RWPE2 (cell line): ENCODE results near the gene RABGEF1.
"Not testable (repeated sequence)": the region's sequence is repeated elsewhere in the genome, so short reads cannot be mapped to it uniquely, and the experiment has no call there.

Experiments
- ATAC-seq: fragments of 200-7000 bp; cut with Tn5 transposase; 3 replicates; pipeline ENCODE4 v1.9.1; 2021; ENCODE audit warnings: low read depth
- DNase-seq: peaks from one replicate; pipeline ENCODE4 v3.0.0-alpha.2; 2020; ENCODE audit warnings: low spot score
- H3K27ac ChIP-seq: fragments of 450-650 bp; 2 replicates; pipeline ENCODE4 v1.5.1; 2017; ENCODE audit warnings: mild to moderate bottlenecking; ENCODE audit not compliant: poor library complexity, severe bottlenecking
- H3K27me3 ChIP-seq: fragments of 250-450 bp; sonication (Bioruptor Pico); 2 replicates; pipeline ENCODE4 v1.5.1; 2021; ENCODE audit warnings: mild to moderate bottlenecking, moderate library complexity; ENCODE audit not compliant: insufficient read depth, poor library complexity, severe bottlenecking
- H3K36me3 ChIP-seq: fragments of 250-450 bp; sonication (Bioruptor Pico); 2 replicates; pipeline ENCODE4 v1.5.1; 2020; ENCODE audit warnings: low read depth, mild to moderate bottlenecking, moderate library complexity
- H3K4me1 ChIP-seq: fragments of 250-450 bp; sonication (Bioruptor Pico); 2 replicates; pipeline ENCODE4 v1.5.1; 2021; ENCODE audit warnings: mild to moderate bottlenecking, moderate library complexity; ENCODE audit not compliant: insufficient read depth, poor library complexity, severe bottlenecking
- H3K4me3 ChIP-seq: fragments of 250-450 bp; sonication (Bioruptor Pico); 2 replicates; pipeline ENCODE4 v1.5.1; 2021; ENCODE audit warnings: mild to moderate bottlenecking, moderate library complexity; ENCODE audit not compliant: severe bottlenecking
- H3K9me3 ChIP-seq: fragments of 250-450 bp; sonication (Bioruptor Pico); 2 replicates; pipeline ENCODE4 v1.5.1; 2021; ENCODE audit warnings: mild to moderate bottlenecking, moderate library complexity; ENCODE audit not compliant: severe bottlenecking
- TF ChIP-seq, protein P1 (sequence below): fragments of 450-650 bp; IDR thresholded peaks from one replicate; pipeline ENCODE4 v1.5.1; 2017; ENCODE audit warnings: mild to moderate bottlenecking, moderate library complexity; ENCODE audit not compliant: poor library complexity, severe bottlenecking

Gene RABGEF1

DNA sequence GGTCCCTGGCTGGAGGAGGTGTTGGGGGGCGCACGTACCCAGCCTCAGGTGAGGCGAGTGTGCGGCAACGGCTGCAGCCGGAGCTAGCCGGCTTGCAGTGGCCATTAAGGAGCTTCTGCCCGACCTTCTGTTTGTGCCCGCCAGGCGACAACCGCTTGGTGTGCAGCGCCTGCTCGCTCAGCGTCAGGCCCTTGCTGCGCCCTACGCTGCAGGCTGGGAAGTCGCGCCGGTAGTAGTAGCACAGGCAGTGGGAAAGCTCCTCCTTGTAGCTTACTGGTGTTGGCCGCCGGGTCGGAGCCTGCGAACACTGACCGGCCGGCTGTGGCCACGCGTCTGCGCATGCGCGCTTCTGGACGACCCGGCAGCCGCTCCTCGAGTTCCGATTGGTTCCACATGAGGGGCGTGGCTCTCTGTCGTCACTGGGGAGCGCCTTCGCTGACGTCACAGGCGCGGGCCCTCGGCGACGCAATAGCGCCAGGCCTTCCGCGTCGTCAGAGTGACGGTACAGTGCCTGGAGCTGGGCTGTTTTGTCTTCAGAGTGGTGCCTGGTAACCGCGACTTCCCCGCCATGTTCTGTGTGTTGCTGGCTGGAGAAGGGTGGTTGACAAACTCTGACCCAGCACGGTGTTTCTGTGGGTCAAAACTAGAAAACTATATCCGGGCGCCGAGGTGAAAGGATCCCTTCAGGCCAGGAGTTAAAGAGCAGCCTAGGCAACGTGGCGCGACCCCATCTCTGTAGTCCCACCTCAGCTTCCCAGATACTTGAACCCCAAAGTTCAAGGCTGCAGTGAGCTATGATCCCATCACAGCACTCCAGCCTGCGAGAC is 104.2 kb downstream of the RABGEF1 start:
- no peaks in the 10 kb centered on the region for H3K9me3 ChIP-seq
- H3K27me3 ChIP-seq, result no peaks in the 10 kb centered on the region
- peaks cover 12% of the 10 kb centered on the region for H3K4me1 ChIP-seq
- peak overlapping the region; percentile 29 for H3K27ac ChIP-seq
- ATAC-seq (peak; percentile 87), DNase-seq (peak; percentile 94)
- no peaks in the 10 kb centered on the region for H3K36me3 ChIP-seq
- TF ChIP-seq, protein P1, sequence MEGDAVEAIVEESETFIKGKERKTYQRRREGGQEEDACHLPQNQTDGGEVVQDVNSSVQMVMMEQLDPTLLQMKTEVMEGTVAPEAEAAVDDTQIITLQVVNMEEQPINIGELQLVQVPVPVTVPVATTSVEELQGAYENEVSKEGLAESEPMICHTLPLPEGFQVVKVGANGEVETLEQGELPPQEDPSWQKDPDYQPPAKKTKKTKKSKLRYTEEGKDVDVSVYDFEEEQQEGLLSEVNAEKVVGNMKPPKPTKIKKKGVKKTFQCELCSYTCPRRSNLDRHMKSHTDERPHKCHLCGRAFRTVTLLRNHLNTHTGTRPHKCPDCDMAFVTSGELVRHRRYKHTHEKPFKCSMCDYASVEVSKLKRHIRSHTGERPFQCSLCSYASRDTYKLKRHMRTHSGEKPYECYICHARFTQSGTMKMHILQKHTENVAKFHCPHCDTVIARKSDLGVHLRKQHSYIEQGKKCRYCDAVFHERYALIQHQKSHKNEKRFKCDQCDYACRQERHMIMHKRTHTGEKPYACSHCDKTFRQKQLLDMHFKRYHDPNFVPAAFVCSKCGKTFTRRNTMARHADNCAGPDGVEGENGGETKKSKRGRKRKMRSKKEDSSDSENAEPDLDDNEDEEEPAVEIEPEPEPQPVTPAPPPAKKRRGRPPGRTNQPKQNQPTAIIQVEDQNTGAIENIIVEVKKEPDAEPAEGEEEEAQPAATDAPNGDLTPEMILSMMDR, result no peak
- peak overlapping the region; percentile 50 for H3K4me3 ChIP-seq

DNA sequence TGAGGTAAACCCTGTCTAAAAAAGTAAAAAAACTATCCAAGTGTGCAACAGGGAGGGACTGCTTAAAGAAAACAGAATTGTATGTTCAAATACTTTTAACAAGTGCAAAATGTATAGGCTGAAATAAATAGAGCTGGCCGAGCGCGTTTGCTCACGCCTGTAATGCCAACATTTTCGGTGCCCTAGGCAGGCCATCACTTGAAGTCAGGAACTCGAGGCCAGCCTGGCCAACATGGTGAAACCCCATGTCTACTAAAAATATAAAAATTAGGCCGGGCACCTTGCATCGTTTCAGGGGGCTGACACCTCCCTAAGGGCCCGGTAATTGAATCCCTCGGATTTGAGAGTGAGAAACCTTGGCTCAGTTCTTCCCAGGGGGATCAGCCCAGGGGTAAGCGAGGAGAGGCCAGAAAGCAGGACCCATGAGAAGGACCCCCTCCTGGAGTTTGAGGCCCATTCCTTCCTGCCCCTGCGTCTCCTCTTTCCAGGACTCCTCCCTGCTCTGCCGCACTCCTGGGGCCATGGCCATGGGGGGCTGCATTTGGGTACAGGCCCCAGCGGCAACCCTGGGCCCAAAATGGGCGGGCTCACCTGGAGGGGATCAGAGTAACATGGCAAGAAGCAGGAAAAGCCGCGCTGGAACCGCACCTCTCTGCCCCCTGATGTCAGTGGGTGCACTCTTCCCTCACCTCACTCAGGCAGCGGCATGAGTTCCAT is 105.0 kb downstream of the RABGEF1 start:
- H3K9me3 ChIP-seq, result no peaks in the 10 kb centered on the region
- TF ChIP-seq, protein P1, result no peak
- DNase-seq, result no peak

DNA sequence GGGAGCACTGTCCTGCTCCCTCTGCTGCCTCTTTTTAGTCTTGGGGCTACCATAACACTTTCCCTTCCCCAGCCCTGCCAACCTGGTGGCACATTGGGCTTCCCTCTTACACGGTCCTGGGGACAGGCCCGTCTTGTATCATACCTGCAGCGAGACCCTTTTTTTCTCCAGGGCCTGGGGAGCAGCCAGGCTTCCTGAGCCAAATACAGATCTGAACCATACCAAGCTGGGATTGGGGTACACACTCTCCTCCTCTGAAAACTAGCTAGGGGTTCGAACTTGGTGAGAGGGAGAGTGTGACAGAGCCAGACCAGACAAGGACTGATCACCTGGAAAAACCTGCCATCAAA is 105.5 kb downstream of the RABGEF1 start:
- not testable (repeated sequence) for DNase-seq, H3K36me3 ChIP-seq, H3K27me3 ChIP-seq, H3K27ac ChIP-seq, H3K9me3 ChIP-seq, ATAC-seq, H3K4me3 ChIP-seq
- H3K4me1 ChIP-seq, result peaks cover 12% of the 10 kb centered on the region

More for the DNA sequence above, 105.0 kb downstream of the RABGEF1 start:
- Histone ChIP-seq H3K4me3 (peak overlapping the region; percentile 50), H3K27ac (peak overlapping the region; percentile 29), H3K36me3 (no peaks in the 10 kb centered on the region), H3K4me1 (peaks cover 12% of the 10 kb centered on the region), H3K27me3 (no peaks in the 10 kb centered on the region)
- ATAC-seq, result no peak

DNA sequence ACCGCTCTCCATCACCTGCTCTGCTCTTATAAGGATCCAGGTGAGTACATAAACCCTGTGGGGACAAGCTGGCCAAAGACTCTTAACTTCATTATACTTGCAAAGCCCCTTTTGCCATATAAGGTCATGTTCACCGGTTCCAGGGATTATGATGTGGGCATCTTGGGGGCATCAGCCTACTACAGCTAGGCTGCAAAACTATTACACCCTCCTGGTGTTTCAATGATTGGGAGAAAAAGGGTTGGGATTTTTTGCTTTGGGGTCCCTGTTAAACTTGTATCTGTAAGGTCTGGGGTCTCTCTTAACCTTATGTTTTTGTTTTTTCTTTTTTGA is 107.0 kb downstream of the RABGEF1 start:
- peaks cover 12% of the 10 kb centered on the region for H3K4me1 ChIP-seq
- not testable (repeated sequence) for H3K4me3 ChIP-seq, DNase-seq, H3K9me3 ChIP-seq, H3K27me3 ChIP-seq, ATAC-seq, H3K36me3 ChIP-seq
- peak overlapping the region; percentile 46 for H3K27ac ChIP-seq

DNA sequence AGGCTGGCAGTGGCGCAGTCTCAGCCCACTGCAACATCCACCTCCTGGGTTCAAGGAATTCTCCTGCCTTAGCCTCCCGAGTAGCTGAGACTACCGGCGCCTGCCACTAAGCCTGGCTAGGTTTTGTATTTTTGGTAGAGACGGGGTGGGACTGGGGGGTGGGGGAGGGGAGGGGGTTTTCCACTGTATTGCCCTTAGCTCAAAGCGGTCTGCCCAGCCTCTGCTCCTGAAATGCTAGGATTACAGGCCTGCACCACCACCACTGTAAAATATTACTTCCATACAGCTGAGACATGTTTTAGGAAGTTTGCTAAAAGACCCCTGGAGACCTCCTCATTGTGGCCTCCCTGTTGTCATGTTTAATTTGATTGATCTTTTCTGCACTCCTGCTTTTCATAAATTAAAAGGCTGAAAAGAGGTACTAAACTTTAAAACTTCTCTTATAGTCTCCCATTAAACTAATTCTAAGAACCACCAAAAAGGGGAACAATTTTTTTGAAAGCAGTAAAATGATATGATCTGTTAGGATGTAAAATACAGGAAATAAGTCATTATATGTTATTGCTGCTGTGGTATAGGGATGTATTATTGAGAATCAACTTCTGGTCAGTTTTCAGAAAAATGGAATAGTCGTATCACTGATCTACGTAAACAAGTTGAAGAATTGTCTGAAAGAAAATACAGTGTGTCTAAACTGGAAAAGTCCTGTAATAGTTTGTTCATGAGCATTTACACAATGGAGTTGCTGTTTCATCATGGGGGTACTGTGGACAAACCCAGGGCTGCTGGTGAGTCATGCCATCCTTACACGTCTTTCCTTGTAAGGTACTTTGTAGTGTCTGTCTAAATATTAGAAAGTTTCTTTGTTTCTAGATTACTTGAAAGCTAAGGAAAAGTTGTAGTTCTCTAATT is 107.6 kb downstream of the RABGEF1 start:
- TF ChIP-seq, protein P1, result no peak
- H3K36me3 ChIP-seq, result no peaks in the 10 kb centered on the region
- no peaks in the 10 kb centered on the region for H3K27me3 ChIP-seq
- no peak overlapping the region for H3K4me3 ChIP-seq
- peak overlapping the region; percentile 46 for H3K27ac ChIP-seq
- H3K4me1 ChIP-seq, result peaks cover 12% of the 10 kb centered on the region
- DNase-seq (no peak), ATAC-seq (0 out of 3 replicates have a peak, but pooled peaks have one; percentile 22)
- no peaks in the 10 kb centered on the region for H3K9me3 ChIP-seq
